Loucy (cell line): ENCODE measurements around the gene KIRREL1.

Experiments used
- H2AFZ ChIP-seq: fragments of 200-600 bp; sonication (generic); 2 replicates; pipeline ENCODE4 v1.6.0; 2016; ENCODE audit warnings: antibody characterized with exemption, mild to moderate bottlenecking, low read length, moderate library complexity
- H3F3A ChIP-seq: fragments of 200-600 bp; 2 replicates; pipeline ENCODE4 v1.6.0; 2016; ENCODE audit warnings: antibody characterized with exemption, low read depth, mild to moderate bottlenecking
- H3K27me3 ChIP-seq: fragments of 200-600 bp; sonication (generic); 2 replicates; pipeline ENCODE4 v1.6.1; 2014; ENCODE audit warnings: low read length, mild to moderate bottlenecking; ENCODE audit not compliant: insufficient read depth, poor library complexity, severe bottlenecking
- H3K36me3 ChIP-seq: fragments of 200-600 bp; sonication (generic); 2 replicates; pipeline ENCODE4 v1.6.1; 2016; ENCODE audit warnings: low read length; ENCODE audit not compliant: insufficient read depth
- H3K4me1 ChIP-seq: fragments of 200-600 bp; sonication (generic); 2 replicates; pipeline ENCODE4 v1.5.1; 2014; ENCODE audit warnings: low read length, mild to moderate bottlenecking; ENCODE audit not compliant: insufficient read depth, poor library complexity, severe bottlenecking
- H3K4me2 ChIP-seq: fragments of 200-600 bp; sonication (generic); 2 replicates; pipeline ENCODE4 v1.6.0; 2014; ENCODE audit warnings: antibody characterized with exemption, low read length, low read depth, mild to moderate bottlenecking; ENCODE audit not compliant: poor library complexity, severe bottlenecking
- H3K4me3 ChIP-seq: fragments of 200-600 bp; sonication (generic); 2 replicates; pipeline ENCODE4 v1.5.1; 2014; ENCODE audit warnings: low read length, mild to moderate bottlenecking, mixed read lengths; ENCODE audit not compliant: poor library complexity, severe bottlenecking
- H3K79me2 ChIP-seq: fragments of 200-600 bp; sonication (generic); 2 replicates; pipeline ENCODE4 v1.6.1; 2014; ENCODE audit warnings: low read length; ENCODE audit not compliant: insufficient read depth
- H3K9ac ChIP-seq: fragments of 200-600 bp; sonication (generic); 2 replicates; pipeline ENCODE4 v1.6.0; 2014; ENCODE audit warnings: mild to moderate bottlenecking, low read depth, low read length, moderate library complexity; ENCODE audit not compliant: poor library complexity, severe bottlenecking
- H3K9me2 ChIP-seq: fragments of 200-600 bp; sonication (generic); replicated peaks from 2 replicates; pipeline ENCODE4 v1.6.1; 2016; ENCODE audit warnings: low read depth, low read length, mixed read lengths
- H3K9me3 ChIP-seq: fragments of 200-600 bp; sonication (generic); 2 replicates; pipeline ENCODE4 v1.6.1; 2014; ENCODE audit warnings: mild to moderate bottlenecking, antibody characterized with exemption, low read length, low read depth; ENCODE audit not compliant: insufficient read depth
- H4K20me1 ChIP-seq: fragments of 200-600 bp; sonication (generic); 2 replicates; pipeline ENCODE4 v1.6.0; 2014; ENCODE audit warnings: antibody characterized with exemption, low read length, mild to moderate bottlenecking; ENCODE audit not compliant: insufficient read depth, poor library complexity, severe bottlenecking
- CTCF ChIP-seq: fragments of 200-600 bp; sonication (generic); conservative IDR thresholded peaks from 2 replicates; pipeline ENCODE4 v1.5.1; 2014; ENCODE audit warnings: mild to moderate bottlenecking, antibody characterized with exemption, low read length
- EZH2phosphoT487 ChIP-seq: fragments of 200-600 bp; IDR thresholded peaks from 2 replicates; pipeline ENCODE4 v1.6.1; 2018; ENCODE audit warnings: antibody characterized with exemption, mild to moderate bottlenecking, moderate library complexity, borderline replicate concordance

KIRREL1 gene

GRCh38 chr1:158147401-158147800 is 154.0 kb downstream of the KIRREL1 start:
- H3K79me2 ChIP-seq = no peaks in the 10 kb centered on the region
- no peak for TF ChIP-seq CTCF
- TF ChIP-seq EZH2phosphoT487 = no peak
- no peaks in the 10 kb centered on the region for H3K27me3 ChIP-seq
- H3K36me3 ChIP-seq = no peaks in the 10 kb centered on the region
- H3K4me1 ChIP-seq = no peaks in the 10 kb centered on the region
- H4K20me1 ChIP-seq = no peaks in the 10 kb centered on the region
- H3K9ac ChIP-seq = no peak overlapping the region
- no peaks in the 10 kb centered on the region for H3F3A ChIP-seq
- H3K9me2 ChIP-seq = no peaks in the 10 kb centered on the region
- peak overlapping the region; percentile 16 for H3K4me2 ChIP-seq
- no peaks in the 10 kb centered on the region for H3K9me3 ChIP-seq
- no peak overlapping the region for H3K4me3 ChIP-seq
- no peak overlapping the region for H2AFZ ChIP-seq

DNA sequence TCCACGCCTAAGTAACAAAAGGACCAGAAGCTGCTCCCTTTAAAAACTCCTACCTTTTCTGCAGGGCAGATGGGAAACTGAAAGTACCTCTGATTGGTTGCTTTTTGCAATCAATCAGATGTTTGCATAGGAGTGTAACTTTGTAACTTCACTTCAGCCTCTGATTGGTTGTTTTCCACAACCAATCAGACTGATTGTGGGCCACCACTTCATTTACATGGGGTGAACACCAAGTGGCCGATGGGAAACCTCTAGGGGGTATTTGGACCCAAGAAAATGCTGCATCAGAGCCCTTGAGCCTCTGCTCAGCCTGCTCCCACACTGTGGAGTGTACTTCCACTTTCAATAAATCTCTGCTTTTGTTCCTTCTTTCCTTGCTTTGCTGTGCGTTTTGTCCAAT is 154.4 kb downstream of the KIRREL1 start:
- no peaks in the 10 kb centered on the region for H3K9me2 ChIP-seq
- TF ChIP-seq CTCF = no peak
- no peak for TF ChIP-seq EZH2phosphoT487
- H3K27me3 ChIP-seq = no peaks in the 10 kb centered on the region
- H3K4me1 ChIP-seq = no peaks in the 10 kb centered on the region
- H4K20me1 ChIP-seq = no peaks in the 10 kb centered on the region
- no peaks in the 10 kb centered on the region for H3K79me2 ChIP-seq
- H2AFZ ChIP-seq = no peak overlapping the region
- H3K9ac ChIP-seq = no peak overlapping the region
- H3K4me2 ChIP-seq = peak overlapping the region; percentile 16
- no peak overlapping the region for H3K4me3 ChIP-seq
- no peaks in the 10 kb centered on the region for H3F3A ChIP-seq
- H3K9me3 ChIP-seq = no peaks in the 10 kb centered on the region
- H3K36me3 ChIP-seq = no peaks in the 10 kb centered on the region

GRCh38 chr1:158148468-158148867 is 155.0 kb downstream of the KIRREL1 start:
- Histone ChIP-seq H3K4me2 (no peak overlapping the region), H2AFZ (no peak overlapping the region), H3K27me3 (no peaks in the 10 kb centered on the region), H3K79me2 (no peaks in the 10 kb centered on the region), H3K4me3 (no peak overlapping the region), H3K4me1 (no peaks in the 10 kb centered on the region), H3K36me3 (no peaks in the 10 kb centered on the region), H3F3A (no peaks in the 10 kb centered on the region), H3K9me2 (no peaks in the 10 kb centered on the region), H3K9me3 (no peaks in the 10 kb centered on the region), H4K20me1 (no peaks in the 10 kb centered on the region), H3K9ac (no peak overlapping the region)
- TF ChIP-seq CTCF = no peak
- no peak for TF ChIP-seq EZH2phosphoT487
